ENCODE results near the gene PLCL2. TPM values are rescaled to one million over a fixed set of nuclear protein-coding genes. Genes with fewer than 3 reads are reported as not detected.

Gene PLCL2
- total and polyA plus RNA-seq, 2 donors (not counting 1 experiment from before 2014, with no cell fraction given) = 4.0 to 11.9 TPM

- Histone ChIP-seq H3K4me2 (ENCODE audit: extremely low read depth, insufficient read depth, low read length) (no peak overlapping the region), H3K9ac (ENCODE audit: insufficient read depth, low read length) (no peak overlapping the region), H3K27ac (ENCODE audit: insufficient read depth, low read length) (peak overlapping the region; percentile 12), H3K4me3 (replicated peaks in 1 of 4; ENCODE audit: control extremely low read depth in 1 of 4, insufficient read depth in 1 of 4, low read depth in 3 of 4, low read length in 4 of 4) (no peak overlapping the region), H2AFZ (ENCODE audit: low read length) (no peak overlapping the region), H3K9me3 (ENCODE audit: control insufficient read depth, insufficient read depth, low read depth, low read length) (no peaks in the 10 kb centered on the region), H3K36me3 (ENCODE audit: control insufficient read depth, insufficient read depth, low read length) (no peaks in the 10 kb centered on the region), H3K27me3 (ENCODE audit: control insufficient read depth, insufficient read depth, low read length) (no peaks in the 10 kb centered on the region), H4K20me1 (ENCODE audit: control insufficient read depth, extremely low read depth, insufficient read depth, low read length) (no peaks in the 10 kb centered on the region), H3K4me1 (ENCODE audit: control insufficient read depth, extremely low read depth, insufficient read depth, low read length) (peaks cover 3% of the 10 kb centered on the region), H3K79me2 (ENCODE audit: control insufficient read depth, insufficient read depth, low read length) (no peaks in the 10 kb centered on the region)
- TF ChIP-seq EZH2 (IDR thresholded peaks at IDR 0.05; ENCODE audit: low read length, missing control alignments) = no peak
- TF ChIP-seq CTCF (conservative IDR thresholded peaks at IDR 0.05 in 1 of 2, IDR thresholded peaks at IDR 0.05 in 1 of 2; ENCODE audit: low read depth in 1 of 2, low read length in 2 of 2) = no peak
- DNase-seq (ENCODE audit: low read depth in 2 of 2) = no peak
These were observed 169.7 kb downstream of the PLCL2 start for GRCh38 chr3:17054301-17054981.

DNA sequence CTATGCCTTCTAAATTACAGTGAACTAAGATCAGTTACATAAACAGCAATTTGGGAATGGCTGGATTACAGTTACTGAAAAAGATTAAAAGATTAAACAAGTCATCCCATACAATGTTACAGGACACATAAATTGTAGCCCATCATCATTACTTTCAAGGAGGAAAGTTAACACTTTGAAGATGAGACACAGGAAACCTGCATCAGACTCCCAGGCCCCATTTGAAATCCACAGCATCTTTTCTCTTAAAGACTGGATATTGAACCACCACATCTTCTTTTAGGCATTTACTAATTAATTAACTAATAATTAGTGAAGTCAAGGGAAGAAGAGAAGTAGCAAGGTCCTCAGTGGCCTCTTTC is 170.2 kb downstream of the PLCL2 start:
- no peak overlapping the region for H3K9ac ChIP-seq (ENCODE audit: insufficient read depth, low read length)
- no peaks in the 10 kb centered on the region for H3K9me3 ChIP-seq (ENCODE audit: control insufficient read depth, insufficient read depth, low read depth, low read length)
- H3K79me2 ChIP-seq (ENCODE audit: control insufficient read depth, insufficient read depth, low read length) = no peaks in the 10 kb centered on the region
- peaks cover 3% of the 10 kb centered on the region for H3K4me1 ChIP-seq (ENCODE audit: control insufficient read depth, extremely low read depth, insufficient read depth, low read length)
- H4K20me1 ChIP-seq (ENCODE audit: control insufficient read depth, extremely low read depth, insufficient read depth, low read length) = no peaks in the 10 kb centered on the region
- peak overlapping the region; percentile 42 for H3K27ac ChIP-seq (ENCODE audit: insufficient read depth, low read length)
- DNase-seq (ENCODE audit: low read depth in 2 of 2) = no peak
- no peak overlapping the region for H3K4me2 ChIP-seq (ENCODE audit: extremely low read depth, insufficient read depth, low read length)
- H3K4me3 ChIP-seq (replicated peaks in 1 of 4; ENCODE audit: control extremely low read depth in 1 of 4, insufficient read depth in 1 of 4, low read depth in 3 of 4, low read length in 4 of 4) = no peak overlapping the region
- no peaks in the 10 kb centered on the region for H3K36me3 ChIP-seq (ENCODE audit: control insufficient read depth, insufficient read depth, low read length)
- H3K27me3 ChIP-seq (ENCODE audit: control insufficient read depth, insufficient read depth, low read length) = no peaks in the 10 kb centered on the region
- H2AFZ ChIP-seq (ENCODE audit: low read length) = no peak overlapping the region
- TF ChIP-seq CTCF (conservative IDR thresholded peaks at IDR 0.05 in 1 of 2, IDR thresholded peaks at IDR 0.05 in 1 of 2; ENCODE audit: low read depth in 1 of 2, low read length in 2 of 2) (no peak), EZH2 (IDR thresholded peaks at IDR 0.05; ENCODE audit: low read length, missing control alignments) (no peak)

DNA sequence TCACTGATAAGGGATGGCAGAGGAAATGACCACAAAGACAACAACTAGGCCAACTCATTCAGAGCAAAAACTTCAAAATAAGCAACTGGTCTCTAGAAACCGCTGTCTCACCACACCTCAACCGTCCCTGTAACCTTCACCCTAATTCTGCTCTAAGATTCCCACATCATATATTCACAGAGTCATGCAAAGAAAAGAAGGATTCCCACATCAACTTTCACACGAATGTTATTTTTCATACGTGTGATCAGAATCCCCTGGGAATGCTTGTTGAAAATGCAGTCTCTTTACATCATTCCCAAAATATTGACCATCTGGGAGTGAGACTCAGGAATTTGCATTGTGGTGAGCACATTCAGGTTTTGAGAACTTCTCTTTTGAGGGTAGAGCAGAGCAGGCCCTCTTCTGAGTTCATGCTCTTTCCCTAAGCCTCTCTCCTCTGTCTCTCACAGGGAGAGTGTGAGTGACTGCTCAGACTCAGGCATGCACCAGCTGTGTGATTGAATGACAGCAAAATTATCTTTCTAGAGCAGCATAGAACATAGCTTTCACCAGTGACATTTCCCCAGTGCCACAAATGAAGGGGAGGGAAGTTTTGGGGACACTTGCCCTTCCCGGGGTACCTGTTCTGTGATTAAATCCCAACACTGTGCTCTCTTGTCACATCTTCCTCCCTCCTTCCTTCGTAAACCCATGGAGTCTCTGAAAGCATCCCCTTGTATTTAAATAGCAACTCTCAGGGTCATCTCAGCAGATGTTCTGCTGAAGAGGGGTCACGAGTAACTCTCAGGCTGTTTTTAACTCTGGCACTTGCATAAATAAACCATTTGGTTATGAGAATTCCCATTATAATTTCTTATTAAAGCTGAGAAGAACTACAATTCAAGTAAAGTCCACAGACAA is 170.9 kb downstream of the PLCL2 start:
- Histone ChIP-seq H3K9ac (ENCODE audit: insufficient read depth, low read length) (peak overlapping the region; percentile 22), H3K27ac (ENCODE audit: insufficient read depth, low read length) (peak overlapping the region; percentile 60), H3K27me3 (ENCODE audit: control insufficient read depth, insufficient read depth, low read length) (no peaks in the 10 kb centered on the region), H3K36me3 (ENCODE audit: control insufficient read depth, insufficient read depth, low read length) (no peaks in the 10 kb centered on the region), H3K4me1 (ENCODE audit: control insufficient read depth, extremely low read depth, insufficient read depth, low read length) (peaks cover 3% of the 10 kb centered on the region), H3K4me2 (ENCODE audit: extremely low read depth, insufficient read depth, low read length) (no peak overlapping the region), H3K4me3 (replicated peaks in 1 of 4; ENCODE audit: control extremely low read depth in 1 of 4, insufficient read depth in 1 of 4, low read depth in 3 of 4, low read length in 4 of 4) (no peak overlapping the region), H3K9me3 (ENCODE audit: control insufficient read depth, insufficient read depth, low read depth, low read length) (no peaks in the 10 kb centered on the region), H2AFZ (ENCODE audit: low read length) (no peak overlapping the region), H3K79me2 (ENCODE audit: control insufficient read depth, insufficient read depth, low read length) (no peaks in the 10 kb centered on the region), H4K20me1 (ENCODE audit: control insufficient read depth, extremely low read depth, insufficient read depth, low read length) (no peaks in the 10 kb centered on the region)
- TF ChIP-seq CTCF (conservative IDR thresholded peaks at IDR 0.05 in 1 of 2, IDR thresholded peaks at IDR 0.05 in 1 of 2; ENCODE audit: low read depth in 1 of 2, low read length in 2 of 2) = no peak
- TF ChIP-seq EZH2 (IDR thresholded peaks at IDR 0.05; ENCODE audit: low read length, missing control alignments) = no peak
- DNase-seq (ENCODE audit: low read depth in 2 of 2) = peak; percentile 32 to 41
